KG1 (cell line): ENCODE measurements around the gene CUL7.
"Not testable (repeated sequence)": the region's sequence is repeated elsewhere in the genome, so short reads cannot be mapped to it uniquely, and the experiment has no call there.

Source experiments
- DNase-seq: peaks from one replicate; lab custom pipeline; 2025; lab: John Stamatoyannopoulos, UW

Gene CUL7

DNA sequence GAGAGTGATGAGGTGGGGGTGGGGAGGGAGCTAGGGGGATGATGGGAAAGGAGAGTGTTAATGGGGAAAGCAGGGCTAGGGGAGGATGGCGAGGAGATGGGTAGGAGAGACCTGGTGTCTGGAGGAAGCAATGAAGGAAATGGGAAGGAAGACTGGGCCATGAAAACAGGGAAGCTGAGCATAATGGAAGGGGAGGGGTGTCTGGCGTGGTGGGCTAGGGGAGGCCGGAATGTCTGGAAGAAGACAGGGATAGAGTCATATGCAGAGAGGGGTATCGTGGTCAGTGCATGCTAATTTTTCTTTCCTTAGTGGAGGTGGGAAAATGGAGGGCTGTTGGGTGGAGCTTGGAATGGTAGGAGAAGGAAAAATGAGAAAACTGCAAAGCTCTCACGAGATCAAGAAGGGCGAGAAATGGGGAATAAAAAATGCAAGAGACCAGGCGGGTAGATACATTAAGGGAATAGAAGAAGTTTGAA is 39.2 kb downstream of the CUL7 start:
- DNase-seq: no peak

DNA sequence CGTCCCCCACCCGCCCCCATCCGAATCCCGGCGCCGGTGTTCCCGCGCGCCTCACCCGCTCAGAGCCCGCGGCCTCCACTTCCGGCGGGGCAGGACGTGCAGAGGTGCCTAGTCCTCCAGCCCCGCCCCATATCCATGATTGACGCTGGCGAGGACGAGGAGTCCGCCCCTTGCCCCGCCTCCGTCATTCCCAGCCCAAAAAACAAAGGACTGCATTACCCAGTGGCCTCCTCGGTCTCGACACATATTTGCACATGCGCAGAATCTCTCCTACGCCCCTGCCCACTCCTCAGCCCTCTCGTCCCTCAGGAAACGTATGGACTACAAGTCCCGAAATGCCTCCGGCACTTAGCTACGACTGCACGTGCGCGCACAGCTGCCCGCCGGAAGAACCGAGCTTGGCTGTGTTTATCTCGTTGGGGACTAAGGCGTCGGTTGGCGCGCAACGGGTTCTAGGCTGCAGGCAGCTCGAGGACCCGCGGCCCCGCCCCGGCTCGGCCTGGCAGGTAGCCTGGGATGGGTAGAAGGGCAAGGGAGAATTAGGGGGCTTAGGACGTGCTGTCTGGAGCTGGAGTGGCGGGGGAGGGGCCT is 39.7 kb downstream of the CUL7 start, which contains the start of the genes KLHDC3 and MEA1:
KLHDC3 (plus strand) TSS at position 407 of the 591 bp plus-strand sequence. CDS start 2,944 bp downstream, outside the sequence.
MEA1 (minus strand) TSS at position 104 of the 591 bp plus-strand sequence. CDS start 133 bp downstream, outside the sequence.
- DNase-seq: peak; percentile 95

DNA sequence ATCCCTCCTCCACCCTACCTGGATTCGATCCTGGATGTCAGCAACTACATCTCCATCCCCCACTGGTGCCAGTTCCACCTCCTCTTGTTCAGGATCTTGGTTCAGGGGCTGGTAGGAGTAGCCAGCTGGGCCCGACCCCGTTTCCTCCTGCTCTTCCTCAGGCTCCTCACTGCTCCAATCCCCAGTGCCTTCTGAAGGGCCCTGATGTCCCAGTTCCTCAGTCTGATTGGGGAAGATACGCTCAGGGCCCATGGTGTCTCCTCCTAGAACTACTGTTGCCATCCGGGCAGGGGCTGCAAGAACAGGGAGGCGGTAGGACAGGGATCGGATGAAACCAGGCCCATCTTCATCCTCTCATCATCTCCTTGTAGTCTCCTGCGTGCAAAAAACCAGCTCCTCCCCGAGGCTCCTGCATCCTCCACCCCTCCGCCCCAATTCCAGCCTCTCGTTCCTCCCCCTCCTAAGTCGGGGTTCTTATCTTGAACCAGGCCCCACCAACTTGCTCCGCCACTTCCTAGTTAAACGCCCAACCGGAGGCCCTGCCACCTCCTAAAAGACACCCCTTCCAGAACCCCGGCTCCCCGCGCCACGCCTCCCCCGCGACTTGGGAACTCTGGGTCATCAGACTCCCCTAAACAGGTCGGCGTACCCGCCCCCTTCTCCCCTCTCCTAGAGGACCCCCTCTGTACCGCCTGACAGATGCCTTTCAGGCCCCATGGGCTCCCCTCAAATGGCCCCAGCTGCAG is 40.4 kb downstream of the CUL7 start:
- DNase-seq: no peak

DNA sequence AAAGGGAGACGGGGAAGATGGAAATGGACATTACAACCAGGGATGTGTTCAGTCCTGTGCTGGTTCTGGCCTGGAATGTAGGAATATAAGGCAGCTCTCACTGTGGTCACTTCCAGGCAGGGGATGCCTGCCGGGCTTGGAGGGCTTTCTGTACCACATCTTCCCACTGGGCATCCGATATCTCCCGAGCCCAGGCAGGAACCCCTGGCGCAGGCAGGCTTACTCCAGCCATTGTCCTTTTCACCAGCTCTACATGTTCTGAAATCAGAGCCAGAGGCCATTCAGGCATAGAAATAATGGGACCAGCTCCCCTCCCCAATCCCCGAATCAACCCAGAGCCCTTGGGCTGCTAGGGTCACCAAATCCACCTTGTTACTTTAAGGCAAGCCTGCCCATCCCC is 41.3 kb downstream of the CUL7 start:
- DNase-seq: no peak

DNA sequence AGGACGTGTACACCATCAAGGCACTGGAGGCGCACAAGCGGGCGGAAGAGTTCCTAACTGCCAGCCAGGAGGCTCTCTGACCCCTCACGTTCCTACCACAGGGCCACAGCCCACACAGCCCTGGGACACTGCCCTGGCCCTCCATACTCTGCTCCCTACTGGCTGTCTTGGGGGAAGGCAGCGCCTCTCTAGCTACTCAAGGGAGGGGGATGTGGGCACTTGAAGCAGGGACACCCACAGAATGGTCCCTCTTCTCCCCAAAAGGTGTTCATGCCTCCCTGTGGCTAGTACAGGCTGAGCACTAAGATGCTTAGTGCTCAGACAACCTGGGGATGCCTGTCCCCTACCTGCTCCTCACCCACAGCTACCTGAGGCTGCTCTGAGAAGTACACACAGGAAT is 42.4 kb downstream of the CUL7 start:
- no peak for DNase-seq

DNA sequence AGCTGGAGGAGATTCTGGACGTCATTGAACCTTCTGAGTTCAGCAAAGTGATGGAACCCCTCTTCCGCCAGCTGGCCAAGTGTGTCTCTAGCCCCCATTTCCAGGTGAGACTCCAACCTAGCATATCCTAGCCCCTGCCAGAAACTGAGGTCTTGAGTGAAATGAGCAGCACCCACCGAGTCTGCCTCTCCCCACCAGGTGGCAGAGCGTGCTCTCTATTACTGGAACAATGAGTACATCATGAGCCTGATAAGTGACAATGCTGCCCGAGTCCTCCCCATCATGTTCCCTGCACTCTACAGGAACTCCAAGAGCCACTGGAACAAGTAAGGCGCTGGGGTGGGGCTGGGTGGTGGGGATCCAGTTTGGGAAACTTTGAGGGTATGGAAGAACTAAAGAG is 44.5 kb downstream of the CUL7 start:
- no peak for DNase-seq

DNA sequence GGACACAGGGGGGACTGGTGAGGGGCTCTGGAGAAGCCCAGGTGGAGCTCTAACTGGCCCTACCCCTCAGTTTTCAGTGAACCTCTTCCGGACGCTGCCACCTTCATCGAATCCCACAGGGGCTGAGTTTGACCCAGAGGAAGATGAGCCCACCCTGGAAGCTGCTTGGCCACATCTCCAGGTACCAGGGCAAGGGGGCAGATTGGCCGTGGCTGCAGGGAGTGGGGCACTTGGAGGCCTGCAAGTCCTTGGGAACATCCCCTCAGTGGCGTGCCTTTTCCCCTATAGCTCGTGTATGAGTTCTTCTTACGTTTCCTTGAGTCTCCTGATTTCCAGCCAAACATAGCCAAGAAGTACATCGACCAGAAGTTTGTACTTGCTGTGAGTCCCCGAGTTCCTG is 46.5 kb downstream of the CUL7 start:
- DNase-seq: no peak

DNA sequence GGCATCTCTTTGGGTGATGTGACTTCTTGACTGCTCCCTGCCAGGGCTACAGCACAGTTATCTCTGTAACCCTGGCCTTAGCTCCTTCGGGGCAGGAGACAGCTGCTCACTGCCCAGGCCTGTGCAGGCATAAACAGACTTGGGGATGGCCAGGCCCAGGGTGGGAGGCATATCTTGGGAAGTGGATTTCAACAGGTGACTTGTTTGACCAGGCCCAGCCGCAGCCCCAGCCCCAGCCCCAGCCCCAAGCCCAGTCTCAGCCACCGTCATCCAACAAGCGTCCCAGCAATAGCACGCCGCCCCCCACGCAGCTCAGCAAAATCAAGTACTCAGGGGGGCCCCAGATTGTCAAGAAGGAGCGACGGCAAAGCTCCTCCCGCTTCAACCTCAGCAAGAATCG is 47.4 kb downstream of the CUL7 start:
- no peak for DNase-seq

DNA sequence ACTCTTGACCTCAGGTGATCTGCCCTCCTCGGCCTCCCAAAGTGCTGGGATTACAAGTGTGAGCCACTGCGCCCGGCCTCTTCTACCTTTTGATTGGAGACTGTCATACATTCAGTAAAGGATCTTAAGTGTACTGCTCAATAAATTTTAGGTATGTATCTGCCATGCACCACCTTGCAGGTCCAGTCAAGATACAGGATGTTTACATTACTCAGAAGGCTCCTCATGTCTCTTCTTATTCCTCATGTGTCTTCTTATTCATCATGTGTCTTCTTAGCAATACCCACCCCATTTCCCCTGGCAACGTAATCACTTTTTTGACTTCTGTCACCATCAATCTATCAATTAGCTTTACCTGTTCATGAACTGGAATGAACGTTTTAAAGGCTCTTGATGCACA is 47.8 kb downstream of the CUL7 start:
- DNase-seq: no peak

DNA sequence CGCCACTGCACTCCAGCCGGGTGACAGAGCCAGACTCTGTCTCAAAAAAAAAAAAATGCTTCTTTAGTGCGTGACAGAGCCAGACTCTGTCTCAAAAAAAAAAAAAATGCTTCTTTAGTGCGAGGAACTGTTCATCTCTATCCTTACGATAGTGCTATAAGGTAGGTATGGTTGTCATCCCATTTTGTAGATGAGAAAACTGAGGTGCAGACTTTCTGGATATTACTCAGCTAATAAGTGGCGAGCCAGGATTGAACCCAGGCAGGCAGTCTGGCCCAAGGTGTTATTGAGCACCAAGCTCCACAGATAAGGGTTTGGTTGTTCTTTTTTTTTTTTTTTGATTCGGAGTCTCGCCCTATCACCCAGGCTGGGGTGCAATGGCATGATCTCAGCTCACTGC is 51.8 kb downstream of the CUL7 start:
- DNase-seq: no peak

DNA sequence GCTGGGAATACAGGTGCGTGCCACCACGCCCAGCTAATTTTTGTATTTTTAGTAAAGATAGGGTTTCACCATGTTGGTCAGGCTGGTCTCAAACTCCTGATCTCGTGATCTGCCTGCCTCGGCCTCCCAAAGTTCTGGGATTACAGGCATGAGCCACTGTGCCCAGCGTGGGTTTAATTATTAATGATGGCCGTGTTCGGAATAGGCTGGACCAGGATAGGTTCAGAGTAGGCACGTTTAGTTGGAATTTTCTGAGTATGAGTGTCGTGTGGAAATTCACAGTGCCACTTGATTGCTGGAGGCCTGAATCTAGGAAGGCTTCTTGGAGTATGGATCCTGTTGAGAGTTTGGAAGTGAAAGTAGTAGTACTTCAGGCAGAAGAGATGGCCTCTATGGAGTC is 55.4 kb downstream of the CUL7 start:
- not testable (repeated sequence) for DNase-seq

DNA sequence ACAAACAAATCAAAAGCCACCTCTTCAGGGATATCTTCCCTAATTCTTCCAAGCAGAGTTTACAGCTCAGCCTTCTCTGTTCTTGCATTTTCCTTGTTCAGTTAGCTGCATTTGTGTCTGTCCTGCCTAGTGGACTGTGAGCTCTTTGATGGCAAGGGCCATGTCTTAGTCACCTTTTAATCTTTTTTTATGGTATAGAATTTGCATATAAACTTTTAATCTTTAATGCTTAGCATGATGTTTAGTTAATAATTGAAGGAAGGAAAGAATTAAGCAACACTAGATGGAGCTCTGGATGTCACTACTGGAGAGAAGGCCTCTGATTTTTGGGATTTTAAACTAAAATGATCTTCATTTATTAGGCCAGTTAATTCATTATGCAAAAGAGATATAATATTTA is 57.1 kb downstream of the CUL7 start:
- DNase-seq: no peak

DNA sequence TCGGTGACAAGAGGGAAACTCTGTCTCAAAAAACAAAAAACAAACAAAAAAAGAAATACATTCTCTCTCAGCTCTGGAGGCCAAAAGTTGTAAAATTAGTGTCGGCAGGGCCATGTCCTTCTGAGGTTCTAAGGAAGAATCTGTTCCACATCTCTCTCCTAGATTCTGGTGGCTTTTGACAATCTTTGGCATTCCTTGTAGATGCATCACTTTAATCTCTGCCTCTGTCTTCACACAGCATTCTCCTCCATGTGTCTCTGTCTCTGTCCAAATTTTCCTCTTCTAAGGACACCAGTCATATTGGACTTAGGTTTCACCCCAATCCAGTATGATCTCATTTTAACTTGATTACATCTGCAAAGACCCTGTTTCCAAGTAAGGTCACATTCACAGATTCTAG is 60.2 kb downstream of the CUL7 start:
- DNase-seq: no peak

DNA sequence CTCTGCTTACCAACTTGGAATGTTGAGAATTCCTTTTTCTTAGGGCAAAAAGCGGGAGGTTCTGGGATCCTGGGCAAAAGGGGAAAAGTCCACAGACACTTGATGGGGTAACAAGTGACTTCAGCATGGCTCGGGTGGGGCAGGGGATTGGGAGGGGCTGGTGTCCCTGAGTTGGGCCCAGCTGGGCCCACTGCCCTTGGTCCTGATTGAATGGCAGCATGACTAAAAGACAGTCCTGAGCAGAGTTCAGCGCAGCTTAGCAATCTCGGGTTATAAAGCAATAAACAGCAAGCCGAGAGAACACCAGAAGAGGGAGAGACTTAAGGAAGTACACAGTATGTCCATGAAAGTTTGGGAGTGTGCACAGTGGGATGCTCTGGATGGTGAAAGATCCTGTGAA is 63.7 kb downstream of the CUL7 start:
- no peak for DNase-seq

DNA sequence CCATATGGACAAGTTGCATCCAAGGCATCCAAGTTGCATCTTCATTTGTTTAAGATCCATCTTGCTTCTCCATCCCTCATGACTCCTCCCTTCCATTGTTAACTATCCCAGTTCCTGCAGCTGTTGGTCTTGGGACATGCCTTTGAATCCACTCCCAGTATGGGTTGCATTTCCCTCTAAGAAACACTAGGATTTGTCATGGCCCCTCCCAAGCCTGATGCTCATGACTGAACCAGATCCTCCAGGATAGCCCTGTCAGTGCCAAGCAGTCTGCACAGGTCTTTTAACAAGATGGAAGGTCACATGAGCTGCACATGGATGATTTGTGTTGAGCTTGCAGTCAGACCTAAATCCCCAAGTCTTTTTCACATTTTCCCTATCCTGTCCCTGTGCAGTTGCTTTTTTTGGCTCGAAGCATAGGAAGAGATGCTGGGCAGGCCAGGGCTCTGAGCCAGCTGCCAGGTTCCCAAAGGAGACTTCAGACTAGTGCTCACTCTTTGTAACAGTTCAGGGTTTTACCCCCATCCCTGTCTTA is 65.1 kb downstream of the CUL7 start:
- DNase-seq: no peak
